SU-DHL-6 (cell line): ENCODE results near the gene LRRC23.

ENCODE experiments used
- CTCF ChIP-seq: fragments of 200-600 bp; sonication (generic); IDR thresholded peaks from one replicate; pipeline ENCODE4 v1.5.1; 2017; ENCODE audit warnings: antibody characterized with exemption, mild to moderate bottlenecking, low read length, moderate library complexity; ENCODE audit not compliant: insufficient read depth, poor library complexity, severe bottlenecking
- EZH2phosphoT487 ChIP-seq: fragments of 200-600 bp; sonication (generic), shearing (Covaris generic); conservative IDR thresholded peaks from 2 replicates; pipeline ENCODE4 v1.6.1; 2018; ENCODE audit warnings: mild to moderate bottlenecking, antibody characterized with exemption, low read length, moderate library complexity, mixed read lengths

- no peak for TF ChIP-seq EZH2phosphoT487
- TF ChIP-seq CTCF, result no peak
Measured at GRCh38 chr12:6883252-6883651, 21.4 kb upstream of the LRRC23 start.
